Activated CD4-positive, alpha-beta T cell treated with anti-CD3 and anti-CD28 coated beads, Interleukin-10, Interleukin-2, amounts not matched to agents 100 ng/mL and 50 ng/mL, durations not matched to agents 16 hours and 8 hours (primary cell): ENCODE measurements around the gene GABPB2.
"Not testable (repeated sequence)": the region's sequence is repeated elsewhere in the genome, so short reads cannot be mapped to it uniquely, and the experiment has no call there.

Source experiments
- DNase-seq: peaks from one replicate; pipeline ENCODE4 v3.0.0-alpha.2; 2020

The GABPB2 gene

DNA sequence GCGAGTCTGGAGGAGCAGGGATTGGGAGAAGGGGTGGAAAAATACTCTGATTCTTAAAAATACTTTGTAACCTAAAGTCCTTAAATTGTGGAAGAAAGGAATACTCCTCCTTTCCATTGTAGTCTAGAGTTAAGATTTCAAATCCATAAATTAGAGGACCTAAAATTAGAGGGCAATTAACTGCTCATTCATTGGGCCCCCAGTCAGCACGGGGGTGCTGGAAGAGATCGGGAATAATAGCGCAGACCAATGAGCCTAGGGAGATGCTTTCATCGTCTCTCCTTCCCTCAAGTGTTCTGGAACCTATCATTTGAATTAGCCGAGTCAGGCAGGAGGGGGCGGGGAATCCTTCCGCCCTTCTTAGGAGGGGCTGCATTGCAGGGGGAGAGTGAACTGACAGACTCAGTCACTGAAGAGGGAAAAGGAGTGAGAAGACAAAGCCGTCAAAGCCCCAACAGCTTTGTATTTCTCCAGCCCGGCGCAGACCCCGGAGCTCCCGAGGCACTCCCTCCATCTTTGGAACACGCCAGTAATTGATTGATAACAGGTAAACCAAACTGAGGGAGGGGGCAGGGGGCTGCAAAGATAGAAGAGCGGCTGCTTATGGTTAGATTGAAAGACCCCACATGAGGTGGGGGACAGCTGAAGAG lies 10.4 kb upstream of the GABPB2 start, which contains the start of gene MLLT11:
Gene MLLT11, plus strand, starts transcription at position 391 of the 650 bp plus-strand sequence. CDS start 6,828 bp downstream, outside the sequence.
- no peak for DNase-seq

DNA sequence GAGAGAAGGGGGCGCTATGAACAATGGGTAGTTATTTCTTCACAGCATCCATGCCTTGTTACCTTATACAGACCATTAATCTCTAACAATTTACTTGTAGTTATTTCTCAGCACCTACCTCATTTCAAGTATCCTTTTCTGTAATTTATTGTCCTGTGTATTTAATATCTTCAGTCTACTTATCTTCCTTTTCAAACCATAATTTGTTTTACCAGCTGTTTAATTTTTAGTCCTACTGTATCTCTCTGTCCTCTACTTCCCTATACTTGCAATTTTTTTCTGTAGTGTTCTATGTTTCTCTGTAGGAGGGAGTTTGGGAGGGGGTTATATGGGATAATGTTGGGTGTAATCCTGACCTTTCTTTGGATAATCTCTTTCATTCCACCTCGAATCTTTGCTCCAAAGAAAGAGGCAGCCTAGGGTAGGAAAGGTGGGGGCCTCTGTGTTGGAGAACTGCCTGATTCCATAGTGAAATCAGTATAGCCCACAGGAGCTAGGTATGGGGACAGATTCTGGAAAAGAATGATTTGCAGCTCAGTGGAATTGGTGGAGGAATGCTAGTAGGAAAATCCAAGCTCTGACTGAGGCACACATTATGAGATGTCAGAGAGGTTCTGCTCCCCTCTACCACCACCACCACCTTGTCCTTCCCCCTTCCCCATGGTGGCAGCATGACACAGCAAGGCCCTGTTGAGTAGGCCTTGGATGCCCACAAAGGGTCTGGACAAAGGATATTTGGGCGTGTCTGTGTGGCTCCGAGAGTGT lies 9.7 kb upstream of the GABPB2 start:
- no peak for DNase-seq

DNA sequence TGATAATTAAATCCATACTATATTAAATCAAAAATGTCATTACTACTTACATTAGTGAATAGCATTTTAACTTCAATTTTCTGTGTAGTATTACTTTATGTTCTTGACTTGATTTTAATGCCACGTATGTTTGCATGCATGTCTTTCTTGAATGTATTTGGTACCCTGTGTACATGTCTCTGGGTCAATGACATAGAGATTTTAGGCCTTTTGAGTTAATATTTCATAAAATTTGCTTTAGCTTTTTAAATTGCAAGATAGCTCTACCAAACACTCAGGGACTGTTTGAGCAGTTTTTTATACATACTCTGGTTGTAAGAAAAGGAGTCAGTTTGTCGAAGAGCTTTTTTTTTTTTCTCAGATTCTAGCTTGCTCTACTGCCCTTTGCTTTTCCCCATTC lies 8.9 kb upstream of the GABPB2 start:
- no peak for DNase-seq

DNA sequence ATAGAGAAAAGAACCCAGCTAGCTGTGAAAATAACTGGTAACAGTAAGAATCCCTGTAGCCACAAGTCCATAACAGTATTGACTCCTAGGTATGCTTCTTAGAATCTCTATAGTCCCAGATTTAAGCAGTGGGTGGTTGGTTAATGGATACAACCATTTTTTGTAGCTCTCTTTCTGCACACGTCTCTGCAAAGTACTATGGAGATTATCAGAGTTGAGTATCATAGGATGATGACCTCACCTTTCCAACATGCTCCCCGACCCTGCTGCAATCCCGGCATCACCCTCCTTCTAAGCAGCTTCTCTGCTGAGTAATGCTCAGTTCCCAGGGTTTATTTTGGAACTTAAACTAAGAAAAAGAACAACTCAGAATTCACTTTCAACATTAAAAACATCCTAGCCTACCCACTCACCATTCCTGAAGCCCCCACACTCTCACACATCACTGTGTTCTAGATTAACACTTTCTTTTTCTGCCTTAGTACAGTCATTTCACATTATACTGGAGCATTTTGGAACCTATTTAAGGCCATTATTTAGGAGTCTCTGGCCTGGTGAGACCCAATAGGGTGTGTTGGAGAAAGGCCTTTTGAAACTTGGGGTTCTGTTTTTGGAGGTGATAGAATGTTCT lies 7.7 kb upstream of the GABPB2 start:
- DNase-seq, result no peak

DNA sequence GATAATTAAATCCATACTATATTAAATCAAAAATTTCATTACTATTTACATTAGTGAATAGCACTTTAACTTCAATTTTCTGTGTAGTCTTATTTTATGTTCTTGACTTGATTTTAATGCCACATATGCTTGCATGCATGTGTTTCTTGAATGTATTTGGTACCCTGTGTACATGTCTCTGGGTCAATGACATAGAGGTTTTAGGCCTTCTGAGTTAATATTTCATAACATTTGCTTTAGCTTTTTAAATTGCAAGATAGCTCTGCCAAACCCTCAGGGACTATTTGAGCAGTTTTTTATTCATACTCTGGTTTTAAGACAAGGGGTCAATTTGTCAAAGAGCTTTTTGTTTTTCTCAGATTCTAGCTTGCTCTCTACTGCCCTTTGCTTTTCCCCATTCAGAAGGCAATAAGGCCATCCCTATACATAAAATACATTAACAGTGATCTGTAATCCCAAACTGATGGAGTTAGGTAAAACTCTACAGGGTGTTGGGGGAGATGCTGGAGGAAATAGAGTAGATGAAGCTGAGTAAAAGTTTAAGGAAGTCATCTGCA lies 5.4 kb upstream of the GABPB2 start:
- no peak for DNase-seq

DNA sequence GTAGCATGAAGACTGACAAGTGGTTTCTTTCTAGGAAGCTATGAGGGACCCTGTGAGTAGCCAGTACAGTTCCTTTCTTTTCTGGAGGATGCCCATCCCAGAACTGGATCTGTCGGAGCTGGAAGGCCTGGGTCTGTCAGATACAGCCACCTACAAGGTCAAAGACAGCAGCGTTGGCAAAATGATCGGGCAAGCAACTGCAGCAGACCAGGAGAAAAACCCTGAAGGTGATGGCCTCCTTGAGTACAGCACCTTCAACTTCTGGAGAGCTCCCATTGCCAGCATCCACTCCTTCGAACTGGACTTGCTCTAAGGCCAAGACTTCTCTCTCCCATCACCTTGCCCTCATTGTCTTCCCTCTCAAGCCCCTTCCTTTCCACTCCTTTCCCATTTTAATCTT lies 3.4 kb upstream of the GABPB2 start:
- DNase-seq, result no peak

DNA sequence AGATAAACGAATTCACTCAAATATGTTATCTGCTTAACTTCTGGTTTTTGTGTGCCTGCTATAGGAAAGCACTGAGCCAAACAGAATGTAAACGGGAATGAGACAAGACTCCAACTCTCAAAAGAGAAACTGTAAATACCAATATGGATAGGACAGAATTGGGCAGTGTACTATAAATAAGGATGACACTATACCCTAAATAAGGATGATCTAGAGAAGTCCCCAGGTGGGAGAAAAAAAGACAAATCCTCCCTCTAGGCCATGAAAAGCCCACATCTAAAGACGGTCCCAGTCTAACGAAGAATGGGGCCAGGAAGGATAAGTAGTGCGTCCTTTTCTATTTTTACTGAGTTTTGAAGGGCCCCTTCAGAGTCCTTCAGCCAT lies 1.5 kb upstream of the GABPB2 start:
- DNase-seq, result no peak

DNA sequence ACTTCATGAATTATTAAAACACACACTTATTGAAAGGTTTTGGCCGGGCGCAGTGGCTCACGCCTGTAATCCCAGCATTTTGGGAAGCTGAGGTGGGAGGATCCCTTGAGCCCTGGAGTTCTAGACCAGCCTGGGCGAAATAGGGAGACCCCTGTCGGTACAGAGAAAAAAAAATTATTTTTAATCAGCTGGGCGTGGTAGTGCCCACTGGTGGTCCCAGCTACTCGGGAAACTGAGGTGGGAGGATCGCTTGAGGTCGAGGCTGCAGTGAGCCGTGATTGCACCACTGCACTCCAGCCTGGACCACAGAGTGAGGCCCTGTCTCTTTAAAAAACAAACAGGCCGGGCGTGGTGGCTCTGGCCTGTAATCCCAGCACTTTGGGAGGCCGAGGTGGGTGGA lies 1.7 kb downstream of the GABPB2 start:
- no peak for DNase-seq

DNA sequence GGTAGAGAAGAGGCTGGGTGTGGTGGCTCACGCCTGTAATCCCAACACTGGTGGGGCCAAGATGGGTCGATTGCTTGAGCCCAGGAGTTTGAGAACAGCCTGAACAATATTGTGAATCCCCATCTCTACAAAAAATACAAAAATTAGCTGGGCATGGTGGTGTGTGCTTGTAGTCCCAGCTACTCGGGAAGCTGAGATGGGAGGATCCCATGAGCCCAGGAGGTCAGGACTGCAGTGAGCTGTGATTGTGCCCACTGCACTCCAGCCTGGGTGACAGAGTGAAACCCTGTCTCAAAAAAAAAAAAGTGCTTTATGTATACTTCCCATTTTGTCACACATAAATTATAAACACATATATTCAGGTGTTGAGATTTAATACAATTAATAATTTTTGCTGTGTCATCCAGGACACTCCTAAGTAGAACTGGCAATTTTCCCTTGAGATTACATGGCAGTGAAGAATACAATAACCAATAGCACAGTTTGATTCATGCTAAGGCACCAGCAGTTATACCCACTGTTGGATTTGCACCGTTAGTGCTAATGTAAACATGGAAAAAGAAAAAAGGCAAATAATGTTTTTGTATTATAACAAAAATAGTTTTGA lies 15.5 kb downstream of the GABPB2 start:
- no peak for DNase-seq

DNA sequence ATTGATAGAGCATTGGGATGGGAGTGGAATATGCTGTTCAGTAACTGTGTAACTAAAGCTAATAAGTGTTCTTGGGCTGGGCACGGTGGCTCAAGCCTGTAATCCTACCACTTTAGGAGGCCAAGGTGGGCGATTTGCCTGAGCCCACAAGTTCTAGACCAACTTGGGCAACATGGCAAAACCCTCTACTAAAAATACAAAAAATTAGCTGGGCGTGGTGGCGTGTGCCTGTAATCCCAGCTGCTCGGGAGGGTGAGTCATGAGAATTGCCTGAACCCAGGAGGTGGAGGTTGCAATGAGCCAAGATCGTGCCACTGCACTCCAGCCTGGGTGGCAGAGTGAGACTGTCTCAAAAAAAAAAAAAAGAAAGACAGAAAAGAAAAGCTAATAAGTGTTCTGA lies 26.9 kb downstream of the GABPB2 start:
- not testable (repeated sequence) for DNase-seq

DNA sequence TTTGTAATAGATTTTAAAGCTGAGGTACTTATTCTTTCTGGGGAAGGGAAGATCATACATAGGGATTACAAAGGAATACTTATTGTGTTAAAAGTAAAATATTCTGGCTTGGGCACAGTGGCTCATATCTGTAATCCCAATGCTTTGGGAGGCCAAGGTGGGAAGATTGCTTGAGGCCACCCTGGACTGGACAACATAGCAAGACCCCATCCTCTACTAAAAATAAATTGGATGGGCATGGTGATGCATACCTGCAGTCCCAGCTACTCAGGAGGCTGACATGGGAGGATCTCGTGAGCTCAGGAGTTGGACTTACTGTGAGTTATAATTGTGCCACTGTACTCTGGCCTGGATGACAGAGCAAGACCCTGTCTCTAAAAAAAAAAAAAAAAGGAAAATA lies 27.6 kb downstream of the GABPB2 start:
- DNase-seq, result no peak

DNA sequence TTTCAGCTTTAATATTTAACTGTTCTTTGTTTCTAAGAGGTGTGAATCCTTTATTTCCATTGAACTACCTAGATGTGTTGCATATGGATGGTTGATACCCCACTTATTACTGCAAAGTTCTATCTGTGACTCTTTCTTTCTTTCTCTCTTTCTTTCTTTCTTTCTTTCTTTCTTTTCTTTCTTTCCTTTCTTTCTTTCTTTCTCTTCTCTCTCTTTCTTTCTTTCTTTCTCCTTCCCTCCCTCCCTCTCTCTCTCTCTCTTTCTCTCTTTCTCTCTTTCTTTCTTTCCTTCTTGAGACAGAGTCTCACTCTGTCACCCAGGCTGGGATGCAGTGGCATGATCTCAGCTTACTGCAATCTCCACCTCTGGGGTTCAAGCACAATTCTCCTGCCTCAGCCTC lies 34.1 kb downstream of the GABPB2 start:
- no peak for DNase-seq

DNA sequence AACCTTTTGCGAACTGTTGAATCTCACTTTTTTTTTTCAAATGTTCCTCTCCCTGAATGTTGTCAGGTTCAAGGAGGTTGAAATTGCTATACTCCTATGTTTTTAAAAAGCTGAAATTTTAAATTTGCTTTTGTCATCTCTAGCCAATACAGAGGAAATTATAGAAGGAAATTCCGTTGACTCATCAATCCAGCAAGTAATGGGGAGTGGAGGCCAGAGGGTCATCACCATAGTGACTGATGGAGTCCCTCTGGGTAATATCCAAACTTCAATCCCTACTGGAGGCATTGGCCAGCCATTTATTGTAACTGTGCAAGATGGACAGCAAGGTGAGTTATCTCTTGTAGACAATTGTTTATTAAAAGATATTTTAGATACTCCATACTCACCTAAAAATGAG lies 36.3 kb downstream of the GABPB2 start:
- no peak for DNase-seq

DNA sequence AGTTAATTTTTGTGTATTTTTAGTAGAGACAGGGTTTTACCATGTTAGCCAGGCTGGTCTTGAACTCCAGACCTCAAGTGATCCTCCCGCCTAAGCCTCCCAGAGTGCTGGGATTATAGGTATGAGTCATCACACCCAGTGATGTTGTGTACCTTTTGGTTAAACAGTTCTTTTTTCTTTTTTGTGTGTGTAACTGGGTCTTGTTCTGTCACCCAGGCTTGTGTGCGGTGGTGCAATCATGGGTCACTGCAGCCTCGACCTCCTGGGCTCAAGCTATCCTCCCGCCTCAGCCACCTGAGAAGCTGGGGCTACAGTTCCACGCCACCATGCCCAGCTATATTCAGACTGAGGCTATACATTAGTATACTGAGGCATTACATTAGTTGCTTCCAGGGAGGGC lies 37.8 kb downstream of the GABPB2 start:
- DNase-seq, result no peak

DNA sequence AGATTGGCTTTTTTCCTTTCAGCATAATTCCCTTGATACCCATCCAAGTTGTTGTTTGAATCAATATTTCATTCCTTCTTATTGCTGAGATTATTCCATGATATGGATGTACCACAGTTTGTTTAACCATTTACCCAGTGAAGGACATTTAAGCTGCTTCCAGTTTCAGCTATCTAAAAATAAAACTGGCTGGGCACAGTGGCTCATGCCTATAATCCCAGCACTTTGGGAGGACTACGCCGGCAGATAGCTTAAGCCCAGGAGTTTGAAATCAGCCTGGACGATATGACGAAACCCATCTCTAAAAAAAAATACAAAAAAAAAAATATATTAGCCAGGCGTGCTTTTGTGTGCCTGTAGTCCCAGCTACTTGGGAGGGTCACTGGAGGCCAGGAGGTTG lies 43.3 kb downstream of the GABPB2 start:
- no peak for DNase-seq

DNA sequence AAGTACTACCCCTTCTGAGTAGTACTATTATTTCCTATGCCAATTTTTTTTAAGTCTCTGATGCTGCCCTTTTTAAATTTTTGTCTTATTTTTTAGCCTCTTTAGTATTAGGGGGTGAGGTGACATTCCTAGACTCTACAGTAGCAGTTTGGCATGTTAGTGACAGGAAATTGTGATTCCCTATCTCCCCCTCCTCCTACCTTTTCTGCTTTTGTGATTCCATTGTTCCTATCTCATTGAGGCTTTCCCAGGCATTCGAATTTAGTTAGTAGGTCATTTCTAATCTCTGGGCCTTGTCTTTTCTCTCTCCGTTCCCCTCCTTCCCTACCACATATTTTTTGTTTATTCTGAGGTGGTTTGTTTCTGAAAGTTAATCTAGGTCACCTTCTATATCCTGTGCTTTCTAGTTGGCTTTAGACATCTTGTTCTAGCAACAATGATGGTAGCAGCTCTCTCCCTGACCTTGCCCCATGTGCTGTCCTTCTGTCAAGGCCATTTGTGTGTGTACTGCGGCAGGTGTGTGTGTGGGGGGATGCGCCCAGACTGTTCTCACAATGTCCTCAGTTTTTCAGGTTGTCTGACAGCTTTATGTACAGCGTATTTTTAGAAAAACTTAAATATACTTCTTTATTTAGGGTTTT lies 54.3 kb downstream of the GABPB2 start:
- no peak for DNase-seq

DNA sequence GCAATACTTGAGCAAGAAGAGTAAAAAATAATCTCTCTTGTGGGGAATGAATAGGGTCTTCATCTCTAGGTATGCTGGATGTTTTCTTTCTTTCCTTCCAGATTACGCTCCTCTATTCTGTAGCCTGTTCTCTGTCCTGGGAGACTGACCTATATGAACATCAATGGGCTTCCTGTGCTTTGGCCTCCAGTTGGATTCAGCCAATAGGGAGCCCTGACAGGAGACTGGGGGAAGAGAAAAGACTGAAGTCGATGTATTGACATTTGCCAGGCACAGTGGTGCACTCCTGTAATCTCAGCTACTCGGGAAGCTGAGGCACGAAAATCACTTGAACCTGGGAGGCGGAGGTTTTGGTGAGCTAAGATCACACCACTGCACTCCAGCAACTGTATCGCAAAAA lies 58.2 kb downstream of the GABPB2 start:
- DNase-seq, result no peak

DNA sequence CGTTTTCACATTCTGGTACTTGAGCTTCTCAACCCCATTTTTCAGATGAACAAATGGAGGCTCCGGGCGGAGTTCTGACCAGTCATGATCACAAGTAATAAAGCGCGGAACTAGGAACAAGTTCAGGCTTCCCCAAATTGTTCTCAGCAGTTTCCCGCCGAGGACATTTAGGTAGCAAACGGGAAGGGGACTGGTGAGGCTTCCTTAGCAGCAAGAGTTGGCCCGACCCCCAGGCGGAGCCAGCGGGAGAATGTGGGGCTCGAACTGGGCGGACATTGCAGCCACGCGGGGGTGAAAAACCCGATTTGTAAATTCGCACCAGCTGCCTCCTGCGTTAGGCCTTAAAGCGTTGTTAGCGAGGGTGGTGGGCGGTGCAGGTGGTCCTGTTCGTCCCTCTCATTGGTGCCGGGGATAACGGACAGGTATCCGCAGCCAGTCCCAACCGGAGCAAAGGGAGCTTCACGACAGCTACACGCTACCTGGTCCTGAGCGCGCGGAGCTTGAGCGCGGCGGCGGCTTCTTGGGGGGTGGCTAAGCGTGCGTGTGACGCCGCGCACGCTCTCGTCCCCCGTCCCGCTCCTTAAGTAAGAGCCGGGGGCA lies 60.5 kb downstream of the GABPB2 start:
- DNase-seq, result peak; percentile 85

DNA sequence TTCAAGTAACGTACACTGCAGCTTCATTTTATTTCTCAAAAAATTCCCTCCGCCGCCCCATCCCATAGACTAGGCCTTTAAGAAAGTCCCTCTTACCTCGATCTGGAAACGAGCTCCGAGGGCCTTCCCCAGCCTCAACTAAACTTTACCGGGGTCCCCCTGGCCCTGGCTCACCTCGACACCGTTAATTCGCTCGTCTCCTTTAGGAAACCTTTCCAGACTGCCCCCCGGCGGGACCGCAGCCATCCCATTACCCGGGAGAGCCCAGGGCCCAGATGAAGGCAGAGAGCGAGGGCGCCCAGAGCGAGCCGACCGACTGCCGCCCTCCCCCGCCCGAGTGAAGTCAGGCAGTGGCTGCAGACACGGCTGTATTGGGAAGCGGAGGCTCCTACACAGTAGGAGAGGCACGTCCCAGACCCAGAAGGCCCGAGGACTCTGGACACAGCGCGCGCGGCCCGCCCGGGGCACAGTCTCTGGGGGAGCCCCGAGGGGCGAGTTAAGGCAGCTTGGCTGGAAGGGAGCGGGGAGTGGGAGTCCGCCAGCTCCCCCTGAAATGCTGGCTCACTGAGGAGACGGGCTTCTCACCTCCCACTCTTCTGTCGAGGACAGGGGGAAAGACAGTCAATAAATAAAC lies 61.3 kb downstream of the GABPB2 start:
- DNase-seq, result no peak

DNA sequence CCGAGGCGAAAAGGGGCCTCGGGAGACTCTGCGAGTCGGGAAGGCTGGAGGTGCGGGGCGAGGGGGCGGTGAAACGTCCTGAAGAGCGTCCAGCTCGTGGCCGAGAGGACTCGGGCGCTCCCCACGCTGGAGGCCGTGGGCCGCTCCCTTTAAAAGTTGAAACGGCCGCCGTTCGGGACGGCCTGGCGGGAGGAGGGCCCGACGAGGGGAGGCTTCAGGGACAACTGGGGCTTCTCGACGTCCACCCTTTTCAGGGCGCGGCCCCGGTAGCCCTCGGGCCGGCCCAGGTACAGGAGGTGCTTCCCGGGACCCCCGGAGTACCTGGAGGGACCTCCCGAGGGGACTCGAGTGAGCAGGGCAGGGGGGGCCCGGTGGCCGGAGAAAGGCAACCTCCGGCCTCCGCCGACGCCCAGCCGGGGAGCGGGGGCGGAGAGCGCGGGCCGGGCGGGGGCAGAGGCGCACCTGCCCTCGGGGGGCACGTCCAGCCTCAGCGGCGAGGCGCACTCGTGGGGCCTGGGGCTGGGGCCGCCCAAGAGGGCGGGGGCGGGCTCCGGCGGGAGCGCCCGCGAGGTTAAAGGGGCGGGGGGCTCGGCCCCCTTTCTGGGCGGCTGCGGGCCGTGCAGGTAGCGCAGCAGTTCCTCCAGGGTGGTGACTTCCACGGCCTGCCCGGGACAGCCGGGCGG lies 61.9 kb downstream of the GABPB2 start:
- DNase-seq, result no peak

DNA sequence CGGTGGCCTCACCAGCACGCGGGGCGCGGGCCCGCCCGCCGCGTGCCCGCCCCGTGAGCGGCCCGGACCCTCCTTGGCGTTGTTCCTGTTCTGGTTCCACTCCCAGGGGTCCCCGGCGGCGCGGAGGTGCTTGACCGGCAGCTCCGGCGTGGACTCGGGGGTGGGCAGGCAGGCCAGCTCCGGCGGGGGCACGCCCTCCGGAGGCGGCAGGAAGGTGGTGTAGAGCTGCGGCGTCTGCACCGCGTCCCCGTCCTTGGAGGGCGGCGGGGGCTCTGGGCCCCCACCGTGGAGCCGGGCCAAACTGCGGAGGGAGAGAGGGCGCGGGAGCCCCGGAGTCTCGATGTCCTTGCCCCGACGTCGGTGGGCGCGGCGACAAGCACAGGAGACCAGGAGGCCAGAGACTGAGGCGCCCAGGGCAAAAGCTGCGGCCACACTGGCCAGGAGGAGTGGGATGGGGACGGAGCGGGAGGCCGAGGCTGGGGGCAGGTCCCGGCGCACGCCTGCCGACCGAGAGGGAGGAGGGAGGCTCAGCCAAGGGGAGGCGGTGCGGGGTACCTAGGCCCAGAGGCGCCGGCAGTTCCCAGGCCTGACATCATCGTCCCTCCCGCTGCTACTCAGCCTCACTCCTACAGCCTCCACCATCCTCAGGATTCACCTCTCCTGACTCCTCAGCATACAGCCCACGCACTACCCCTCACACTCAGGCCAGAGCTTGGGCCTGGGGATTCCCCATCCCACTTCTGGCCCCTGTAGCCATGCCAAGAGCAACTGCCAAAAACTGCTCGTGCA lies 62.7 kb downstream of the GABPB2 start:
- DNase-seq, result no peak
